RWPE1 (cell line): Measurements from ENCODE around the gene HMSD.

Experiments used
- CTCF ChIA-PET: fragments of 350-600 bp; sonication (Branson Sonifier 250); formaldehyde crosslinking; extraction: SDS; loops from one replicate; lab custom pipeline; 2021; lab: Yijun Ruan, JAX
- POLR2A ChIA-PET: fragments of 400-600 bp; formaldehyde crosslinking; extraction: SDS; loops from one replicate; lab custom pipeline; 2020; ENCODE audit warnings: antibody characterized with exemption; ENCODE audit not compliant: low non-redundant PET; lab: Yijun Ruan, JAX
- DNase-seq: peaks from one replicate; pipeline ENCODE4 v3.0.0; 2012; ENCODE audit warnings: low spot score
- H3K27ac ChIP-seq: fragments of 450-650 bp; 2 replicates; pipeline ENCODE4 v1.5.1; 2017
- TF ChIP-seq, protein P1 (sequence below): fragments of 450-650 bp; conservative IDR thresholded peaks from 2 replicates; pipeline ENCODE4 v1.5.1; 2017; ENCODE audit warnings: low read depth, mild to moderate bottlenecking

HMSD gene, protein sequence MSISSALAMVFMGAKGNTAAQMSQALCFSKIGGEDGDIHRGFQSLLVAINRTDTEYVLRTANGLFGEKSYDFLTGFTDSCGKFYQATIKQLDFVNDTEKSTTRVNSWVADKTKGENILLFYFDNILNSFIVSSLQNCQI

DNA sequence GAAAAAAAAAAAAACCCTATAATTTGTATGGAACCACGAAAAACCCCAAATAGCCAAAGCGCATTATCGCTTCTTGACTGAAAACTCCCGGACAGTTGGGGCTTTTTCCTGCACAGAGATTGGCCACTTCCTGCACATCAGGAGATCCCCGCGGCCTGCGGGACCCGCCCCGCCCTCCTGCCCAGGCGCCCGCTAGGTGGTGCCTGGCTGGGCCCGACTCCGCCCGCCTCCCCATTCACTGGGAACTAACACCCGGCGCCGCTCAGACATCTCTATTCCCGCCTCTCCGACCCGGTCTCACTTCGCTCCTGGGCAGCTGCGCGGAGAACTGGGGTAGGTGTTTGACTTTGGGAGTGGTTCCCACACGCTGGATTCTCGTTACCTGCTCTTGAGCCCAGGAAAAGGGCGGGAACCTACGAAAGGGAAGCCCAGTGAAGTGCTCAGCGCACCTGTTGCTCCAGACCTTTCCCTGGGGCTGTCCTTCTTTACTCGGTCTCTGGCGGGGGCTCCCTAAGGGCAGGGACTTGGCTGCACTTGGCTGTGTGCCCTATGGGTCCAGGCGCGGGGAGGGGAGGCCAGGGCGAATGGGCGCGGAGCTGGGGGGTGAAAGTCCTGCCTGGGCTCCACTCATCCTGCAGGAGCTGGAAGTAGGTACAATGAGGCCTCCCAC, at the start of gene HMSD:
Gene HMSD, plus strand, starts transcription at position 234 of the 670 bp plus-strand sequence. CDS start 4,155 bp downstream, outside the sequence.
- DNase-seq: peak; percentile 74
- TF ChIP-seq, protein P1, sequence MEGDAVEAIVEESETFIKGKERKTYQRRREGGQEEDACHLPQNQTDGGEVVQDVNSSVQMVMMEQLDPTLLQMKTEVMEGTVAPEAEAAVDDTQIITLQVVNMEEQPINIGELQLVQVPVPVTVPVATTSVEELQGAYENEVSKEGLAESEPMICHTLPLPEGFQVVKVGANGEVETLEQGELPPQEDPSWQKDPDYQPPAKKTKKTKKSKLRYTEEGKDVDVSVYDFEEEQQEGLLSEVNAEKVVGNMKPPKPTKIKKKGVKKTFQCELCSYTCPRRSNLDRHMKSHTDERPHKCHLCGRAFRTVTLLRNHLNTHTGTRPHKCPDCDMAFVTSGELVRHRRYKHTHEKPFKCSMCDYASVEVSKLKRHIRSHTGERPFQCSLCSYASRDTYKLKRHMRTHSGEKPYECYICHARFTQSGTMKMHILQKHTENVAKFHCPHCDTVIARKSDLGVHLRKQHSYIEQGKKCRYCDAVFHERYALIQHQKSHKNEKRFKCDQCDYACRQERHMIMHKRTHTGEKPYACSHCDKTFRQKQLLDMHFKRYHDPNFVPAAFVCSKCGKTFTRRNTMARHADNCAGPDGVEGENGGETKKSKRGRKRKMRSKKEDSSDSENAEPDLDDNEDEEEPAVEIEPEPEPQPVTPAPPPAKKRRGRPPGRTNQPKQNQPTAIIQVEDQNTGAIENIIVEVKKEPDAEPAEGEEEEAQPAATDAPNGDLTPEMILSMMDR: peak; percentile 47
- CTCF ChIA-PET: interaction anchor here (0.6 to 1.0 kb wide), 2 partner anchors 14 to 45 kb away, joined by 3 to 4 read pairs; no protein-coding TSS in a partner anchor
- H3K27ac ChIP-seq: no peak within 1 kb of the TSS
- POLR2A ChIA-PET: no interaction called here

DNA sequence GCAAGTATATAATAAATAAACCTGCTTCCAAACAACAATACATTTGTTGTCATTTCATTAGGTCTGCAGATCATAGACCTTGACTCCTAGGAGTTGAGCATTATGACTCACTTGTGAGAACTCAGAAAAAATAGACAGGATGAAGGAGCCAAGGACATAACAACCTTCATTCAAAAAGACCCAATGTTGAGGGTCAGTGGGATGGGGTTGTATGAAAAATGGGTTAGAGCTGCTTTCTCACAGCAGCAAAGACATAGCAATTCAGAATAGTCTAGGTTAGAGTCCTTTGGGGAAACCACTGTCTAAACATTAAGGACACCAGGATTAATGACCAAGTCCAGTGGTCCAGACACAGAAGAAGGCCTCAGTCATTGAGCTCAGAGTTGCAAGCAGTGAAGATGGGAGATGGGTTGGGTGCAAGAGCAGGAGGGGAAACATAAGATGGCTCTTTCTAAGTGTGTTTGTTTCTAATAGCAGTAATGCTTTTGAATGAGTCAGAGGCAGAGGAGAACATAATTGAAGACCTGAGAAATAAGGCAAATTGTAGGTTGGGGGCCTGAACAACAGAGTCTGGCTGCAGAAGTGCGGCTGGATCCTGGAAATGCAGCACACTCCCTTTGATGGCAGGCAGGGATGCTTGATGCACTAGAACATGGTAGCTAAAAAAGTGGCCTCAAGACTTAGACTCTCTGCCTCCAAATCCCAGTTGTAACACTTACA, 45.1 kb upstream of the HMSD start:
- CTCF ChIA-PET: interaction anchor here (0.6 to 1.9 kb wide), 2 partner anchors 32 to 162 kb away, joined by 3 to 9 read pairs; no protein-coding TSS in a partner anchor
- DNase-seq: no peak
- POLR2A ChIA-PET: no interaction called here
- no peak overlapping the region for H3K27ac ChIP-seq
- TF ChIP-seq, protein P1: no peak

DNA sequence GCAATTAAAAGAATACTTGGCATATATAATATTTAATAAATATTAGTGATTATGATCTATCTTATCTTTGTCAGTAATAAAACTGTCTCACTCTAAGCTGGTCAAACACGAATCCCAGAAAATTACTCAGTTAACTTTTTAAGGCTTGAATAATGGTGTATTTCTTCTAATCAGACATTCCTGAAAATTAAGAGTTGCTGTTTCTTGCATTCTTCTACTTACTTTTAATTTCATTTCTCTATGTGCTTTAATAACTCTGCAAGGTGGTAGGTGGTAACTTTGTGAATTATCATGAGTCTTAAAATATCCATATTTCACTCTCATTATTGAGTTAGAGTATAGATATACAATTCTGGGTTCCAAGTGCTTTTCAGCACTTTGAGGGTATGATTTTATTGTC, 44.4 kb upstream of the HMSD start:
- POLR2A ChIA-PET: no interaction called here
- CTCF ChIA-PET: interaction anchor here (1.9 kb wide), 1 partner anchor 31 kb away, joined by 9 read pairs; no protein-coding TSS in a partner anchor
- no peak for DNase-seq
- TF ChIP-seq, protein P1: no peak
- no peak overlapping the region for H3K27ac ChIP-seq

DNA sequence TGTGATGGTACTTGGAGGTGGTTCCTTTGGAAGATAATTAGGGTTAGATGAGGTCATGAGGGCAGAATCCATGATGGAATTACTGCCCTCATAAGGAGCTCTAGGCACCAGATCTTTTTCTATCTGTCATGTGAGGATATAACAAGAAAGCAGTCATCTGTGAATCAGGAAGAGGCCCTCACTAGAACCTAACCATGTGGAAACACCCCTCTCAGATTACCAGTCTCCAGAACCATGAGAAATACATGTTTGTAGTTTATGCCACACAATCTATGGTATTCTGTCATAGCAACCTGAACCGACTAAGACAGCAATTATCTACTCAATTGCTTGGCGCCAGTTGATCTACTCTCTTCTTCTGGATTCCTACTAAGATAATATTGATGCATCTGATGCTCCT, 43.7 kb upstream of the HMSD start:
- no peak for DNase-seq
- TF ChIP-seq, protein P1: no peak

DNA sequence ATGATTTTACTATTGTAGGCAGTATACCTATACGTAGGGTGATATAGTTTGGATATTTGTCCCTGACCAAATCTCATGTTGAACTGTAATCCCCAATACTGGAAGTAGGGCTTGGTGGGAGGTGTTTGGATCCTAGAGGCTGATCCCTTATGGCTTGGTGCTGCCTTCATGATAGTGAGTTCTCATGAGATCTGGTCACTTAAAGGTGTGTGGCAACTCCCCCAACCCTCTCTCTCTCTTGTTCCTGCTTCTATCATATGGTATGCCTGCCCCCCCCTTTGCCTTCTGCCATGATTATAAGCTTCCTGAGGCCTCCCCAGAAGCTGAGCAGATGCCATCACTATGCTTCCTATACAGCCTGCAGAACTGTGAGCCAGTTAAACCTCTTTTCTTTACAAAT, 43.0 kb upstream of the HMSD start:
- no peak for DNase-seq
- H3K27ac ChIP-seq: no peak overlapping the region
- CTCF ChIA-PET: no interaction called here
- POLR2A ChIA-PET: no interaction called here
- TF ChIP-seq, protein P1: no peak

More for the DNA sequence above, 43.7 kb upstream of the HMSD start:
- CTCF ChIA-PET: interaction anchor here (1.9 kb wide), 1 partner anchor 31 kb away, joined by 9 read pairs; no protein-coding TSS in a partner anchor
- H3K27ac ChIP-seq: no peak overlapping the region
- POLR2A ChIA-PET: no interaction called here

DNA sequence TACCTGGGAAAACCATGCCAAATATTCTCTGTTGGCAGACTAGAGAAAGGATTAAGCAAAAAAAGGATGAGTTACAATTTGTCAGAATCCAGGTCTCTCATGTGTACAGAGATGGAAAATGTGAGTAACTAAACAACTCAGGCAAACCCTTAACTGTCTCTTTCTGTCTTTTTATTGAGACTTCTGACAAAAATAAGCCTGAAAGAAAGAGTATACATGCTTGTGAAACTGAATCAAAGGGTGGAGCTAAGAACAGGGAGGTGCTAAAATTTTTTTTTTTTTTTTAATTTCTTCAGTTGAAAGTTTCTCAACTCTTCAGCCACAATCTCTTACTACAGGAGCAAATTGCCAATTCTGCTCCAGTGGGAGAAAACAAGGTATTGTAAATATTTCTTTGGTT, 41.4 kb upstream of the HMSD start, which contains the start of gene SERPINB10:
Gene SERPINB10, plus strand, starts transcription at position 295 of the 400 bp plus-strand sequence. CDS start 7,553 bp downstream, outside the sequence.
- ChIA-PET CTCF (no interaction called here), POLR2A (no interaction called here)
- H3K27ac ChIP-seq: no peak within 1 kb of the TSS
- TF ChIP-seq, protein P1: no peak
- no peak for DNase-seq
